RWPE1 (cell line): Measurements from ENCODE around the gene ADTRP.

Experiments
- CTCF ChIA-PET: fragments of 350-600 bp; sonication (Branson Sonifier 250); formaldehyde crosslinking; extraction: SDS; loops from one replicate; lab custom pipeline; 2021; lab: Yijun Ruan, JAX
- POLR2A ChIA-PET: fragments of 400-600 bp; formaldehyde crosslinking; extraction: SDS; loops from one replicate; lab custom pipeline; 2020; ENCODE audit warnings: antibody characterized with exemption; ENCODE audit not compliant: low non-redundant PET; lab: Yijun Ruan, JAX
- DNase-seq: peaks from one replicate; pipeline ENCODE4 v3.0.0; 2012; ENCODE audit warnings: low spot score
- H3K27ac ChIP-seq: fragments of 450-650 bp; 2 replicates; pipeline ENCODE4 v1.5.1; 2017
- TF ChIP-seq, protein P1 (sequence below): fragments of 450-650 bp; conservative IDR thresholded peaks from 2 replicates; pipeline ENCODE4 v1.5.1; 2017; ENCODE audit warnings: low read depth, mild to moderate bottlenecking

ADTRP gene

DNA sequence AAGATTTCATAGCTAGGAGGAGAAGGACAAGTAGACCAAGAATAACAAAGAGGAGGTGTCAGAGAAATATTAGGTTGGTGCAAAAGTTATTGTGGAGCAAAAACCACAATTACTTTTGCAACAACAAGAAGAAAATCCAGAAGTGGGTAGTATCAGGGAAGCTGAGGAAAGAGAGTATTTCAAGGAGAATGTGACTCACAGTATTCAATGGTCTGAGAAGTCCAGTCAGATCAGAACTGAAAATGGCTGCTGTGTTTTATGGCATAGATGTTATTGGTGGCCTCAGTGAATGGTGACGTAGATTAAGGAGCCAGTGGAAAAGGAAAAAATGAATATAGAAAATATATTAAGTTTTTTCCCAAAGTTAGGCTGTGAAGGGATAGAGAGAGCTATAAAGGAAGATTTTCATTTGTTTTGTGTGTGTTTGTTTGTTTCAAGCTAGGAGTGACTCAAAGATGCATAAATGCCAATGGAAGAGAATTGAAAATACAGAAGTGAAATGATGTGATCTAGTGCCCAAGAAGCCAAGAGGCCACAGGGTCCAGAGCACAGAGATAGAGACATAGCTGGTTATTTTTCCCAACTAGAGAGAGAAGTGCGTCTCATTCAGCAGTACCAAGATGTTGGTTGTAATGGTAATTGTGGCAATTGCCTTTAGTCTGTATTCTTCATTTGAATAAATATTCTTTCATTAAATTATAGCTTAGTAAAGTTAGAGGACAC, 112.8 kb downstream of the ADTRP start:
- POLR2A ChIA-PET = no interaction called here
- H3K27ac ChIP-seq = no peak overlapping the region
- no peak for DNase-seq
- CTCF ChIA-PET = interaction anchor here (0.6 to 1.0 kb wide), 4 partner anchors 9 to 1473 kb away, joined by 3 to 9 read pairs (median 6); no protein-coding TSS in a partner anchor
- TF ChIP-seq, protein P1, sequence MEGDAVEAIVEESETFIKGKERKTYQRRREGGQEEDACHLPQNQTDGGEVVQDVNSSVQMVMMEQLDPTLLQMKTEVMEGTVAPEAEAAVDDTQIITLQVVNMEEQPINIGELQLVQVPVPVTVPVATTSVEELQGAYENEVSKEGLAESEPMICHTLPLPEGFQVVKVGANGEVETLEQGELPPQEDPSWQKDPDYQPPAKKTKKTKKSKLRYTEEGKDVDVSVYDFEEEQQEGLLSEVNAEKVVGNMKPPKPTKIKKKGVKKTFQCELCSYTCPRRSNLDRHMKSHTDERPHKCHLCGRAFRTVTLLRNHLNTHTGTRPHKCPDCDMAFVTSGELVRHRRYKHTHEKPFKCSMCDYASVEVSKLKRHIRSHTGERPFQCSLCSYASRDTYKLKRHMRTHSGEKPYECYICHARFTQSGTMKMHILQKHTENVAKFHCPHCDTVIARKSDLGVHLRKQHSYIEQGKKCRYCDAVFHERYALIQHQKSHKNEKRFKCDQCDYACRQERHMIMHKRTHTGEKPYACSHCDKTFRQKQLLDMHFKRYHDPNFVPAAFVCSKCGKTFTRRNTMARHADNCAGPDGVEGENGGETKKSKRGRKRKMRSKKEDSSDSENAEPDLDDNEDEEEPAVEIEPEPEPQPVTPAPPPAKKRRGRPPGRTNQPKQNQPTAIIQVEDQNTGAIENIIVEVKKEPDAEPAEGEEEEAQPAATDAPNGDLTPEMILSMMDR = no peak
